ENCODE results near the gene ACTN4. TPM values are rescaled to one million over a fixed set of nuclear protein-coding genes. Genes with fewer than 3 reads are reported as not detected.

Gene ACTN4
- total and polyA plus RNA-seq, 4 experiments from 2014 or later: 4.0 to 155 (median 87.9) TPM

DNA sequence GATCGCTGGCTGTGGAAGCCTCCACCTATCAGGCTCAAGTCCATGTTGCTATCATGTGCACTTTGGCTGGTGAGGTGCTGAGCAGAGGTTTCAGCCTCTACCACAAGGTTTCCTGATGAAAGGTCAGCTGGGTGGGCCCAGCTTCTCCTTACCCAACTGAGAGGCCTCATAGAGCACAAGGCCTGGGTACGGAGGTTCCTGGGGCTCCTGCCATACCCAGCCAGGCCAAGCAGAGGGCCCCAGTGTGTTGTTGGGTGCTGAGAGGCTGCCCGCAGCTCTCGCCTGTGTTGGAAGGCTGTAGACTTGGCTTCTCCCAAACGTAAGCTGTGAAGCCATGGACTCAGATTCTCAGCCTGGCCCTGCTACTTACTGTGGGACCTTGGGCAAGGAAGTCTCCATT is 28.2 kb downstream of the ACTN4 start:
- H3K36me3 Mint-ChIP-seq: peaks cover 0 to 18% of the 10 kb centered on the region in 2 donors
- no peaks in the 10 kb centered on the region for H3K27me3 Mint-ChIP-seq
- Histone ChIP-seq H3K9me3 (ENCODE audit: control insufficient read depth in 1 of 2, low read length in 2 of 2) (no peaks in the 10 kb centered on the region), H3K27me3 (ENCODE audit: insufficient read depth, low read length) (no peaks in the 10 kb centered on the region), H3K27ac (ENCODE audit: low read depth, low read length) (no peak overlapping the region), H3K36me3 (ENCODE audit: insufficient read depth, low read length) (no peaks in the 10 kb centered on the region), H3K4me3 (ENCODE audit: low read length in 2 of 2) (no peak overlapping the region), H3K4me1 (ENCODE audit: insufficient read depth, low read length) (peaks cover 82% of the 10 kb centered on the region)
- no peaks in the 10 kb centered on the region for H3K9me3 Mint-ChIP-seq
- ChIA-PET CTCF (ENCODE audit: partially characterized antibody) (interaction anchor here (1.0 to 1.2 kb wide), 3 partner anchors 53 to 152 kb away, joined by 3 read pairs; no protein-coding TSS in a partner anchor), POLR2A (ENCODE audit: partially characterized antibody) (interaction anchor here (0.7 to 1.9 kb wide), 3 partner anchors 8 to 17 kb away, joined by 3 to 4 read pairs (median 3); no protein-coding TSS in a partner anchor)
- H3K4me1 Mint-ChIP-seq: peaks cover 59 to 84% (median 76%) of the 10 kb centered on the region in 4 donors
- intact Hi-C loops (cut with micrococcal nuclease): no loop called here
- peak overlapping the region in 6 of 7 donors; percentile 10 to 85 (median 71) for H3K27ac Mint-ChIP-seq
- peak overlapping the region in 5 of 8 donors; percentile 34 to 86 (median 42) for H3K4me3 Mint-ChIP-seq
- DNase-seq: no peak

DNA sequence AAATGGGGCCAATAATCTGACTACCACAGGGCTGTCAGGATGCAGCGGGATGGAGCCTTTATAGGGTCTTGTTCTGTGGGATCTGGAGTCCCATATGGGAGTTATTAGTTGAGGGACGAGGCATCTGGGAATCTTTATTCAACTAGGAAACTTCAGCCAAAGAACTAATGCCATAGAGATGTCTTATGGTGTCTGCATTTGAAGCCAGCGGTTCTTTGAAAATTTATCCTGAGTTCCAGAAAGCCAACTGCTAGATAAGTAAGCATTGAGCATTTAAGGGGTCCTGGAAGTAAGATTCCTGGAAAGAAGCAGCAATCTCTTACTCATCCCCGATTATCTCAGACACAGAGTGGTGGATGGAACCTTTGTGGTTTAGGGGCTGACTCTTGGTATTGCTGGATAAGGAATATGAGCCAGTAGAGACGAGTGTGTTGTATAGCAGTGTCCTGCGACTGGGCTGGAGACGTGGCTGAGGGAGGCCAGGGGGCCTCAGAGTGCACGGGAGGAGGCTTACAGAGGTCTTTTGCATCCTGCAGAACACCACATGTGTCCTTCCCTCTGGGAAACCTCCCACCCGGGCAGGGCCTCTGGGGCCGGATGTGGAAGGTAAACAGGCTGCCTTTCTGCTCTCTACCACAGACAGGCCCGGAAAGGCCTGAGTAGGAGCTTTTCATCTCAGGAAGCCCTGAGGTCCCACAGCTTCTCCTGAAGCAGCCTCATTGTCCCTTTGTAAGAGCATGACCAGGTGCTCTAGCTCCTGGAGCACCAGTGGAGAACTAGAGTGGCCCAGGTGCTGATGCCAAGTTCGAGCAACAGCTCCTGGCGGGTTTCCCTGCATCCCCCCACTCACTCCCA is 28.8 kb downstream of the ACTN4 start:
- Mint-ChIP-seq H3K36me3 (peaks cover 0 to 21% of the 10 kb centered on the region in 2 donors), H3K4me1 (peaks cover 61 to 84% (median 76%) of the 10 kb centered on the region in 4 donors), H3K4me3 (peak overlapping the region in 6 of 8 donors; percentile 26 to 86 (median 60)), H3K27me3 (no peaks in the 10 kb centered on the region), H3K27ac (peak overlapping the region; percentile 68 to 90 (median 85)), H3K9me3 (no peaks in the 10 kb centered on the region)
- POLR2A ChIA-PET (ENCODE audit: partially characterized antibody): interaction anchor here (0.8 to 1.1 kb wide), 3 partner anchors 17 to 29 kb away, joined by 3 to 4 read pairs (median 3); partner anchors contain the start of gene ACTN4
- Histone ChIP-seq H3K4me1 (ENCODE audit: insufficient read depth, low read length) (peaks cover 82% of the 10 kb centered on the region), H3K27ac (ENCODE audit: low read depth, low read length) (no peak overlapping the region), H3K4me3 (ENCODE audit: low read length in 2 of 2) (no peak overlapping the region), H3K9me3 (ENCODE audit: control insufficient read depth in 1 of 2, low read length in 2 of 2) (no peaks in the 10 kb centered on the region), H3K36me3 (ENCODE audit: insufficient read depth, low read length) (no peaks in the 10 kb centered on the region), H3K27me3 (ENCODE audit: insufficient read depth, low read length) (no peaks in the 10 kb centered on the region)
- CTCF ChIA-PET (ENCODE audit: partially characterized antibody): interaction anchor here (1.1 to 1.2 kb wide), 2 partner anchors 52 to 137 kb away, joined by 3 read pairs; no protein-coding TSS in a partner anchor
- intact Hi-C loops (cut with micrococcal nuclease): no loop called here
- DNase-seq: no peak

DNA sequence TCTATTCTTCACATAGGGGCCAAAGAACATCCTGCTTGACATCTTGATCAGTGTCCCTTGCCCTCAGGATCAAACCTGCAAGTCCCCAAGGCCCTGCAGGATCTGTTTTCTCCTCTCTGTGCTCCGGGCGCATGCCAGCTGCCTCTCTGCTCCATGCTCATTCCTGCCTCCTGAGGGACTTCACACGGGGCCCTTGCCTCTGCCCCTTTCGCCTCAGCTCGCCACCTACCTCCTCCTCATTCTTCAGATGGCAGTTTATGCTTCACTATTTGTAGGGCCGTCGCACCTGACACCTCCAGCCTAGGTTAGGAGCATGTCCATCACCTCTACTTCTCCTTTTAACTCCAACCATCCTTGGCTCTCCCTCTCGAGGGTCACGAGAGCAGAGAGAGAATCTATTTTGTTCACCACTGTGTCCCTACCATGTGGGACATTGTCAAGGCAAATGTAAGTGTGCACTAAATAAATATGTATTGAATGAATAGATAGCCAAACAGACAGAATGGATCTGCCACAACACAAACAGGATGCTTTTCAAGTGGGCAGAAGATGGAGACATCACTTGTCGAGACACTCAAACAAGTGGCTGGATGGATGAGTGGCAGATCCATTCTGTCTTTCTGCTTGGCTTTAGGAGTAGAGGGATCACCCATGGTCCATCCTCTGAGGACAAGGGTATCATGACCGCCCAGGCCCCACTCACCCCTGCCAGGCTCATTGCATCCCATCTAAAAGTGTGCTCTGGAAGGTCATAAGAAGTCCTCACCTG is 29.6 kb downstream of the ACTN4 start:
- H3K27ac ChIP-seq (ENCODE audit: low read depth, low read length): no peak overlapping the region
- peak overlapping the region in 7 of 8 donors; percentile 25 to 86 (median 70) for H3K4me3 Mint-ChIP-seq
- H3K4me1 ChIP-seq (ENCODE audit: insufficient read depth, low read length): peaks cover 82% of the 10 kb centered on the region
- ChIA-PET POLR2A (ENCODE audit: partially characterized antibody) (interaction anchor here (0.8 to 1.6 kb wide), 5 partner anchors 10 to 59 kb away, joined by 3 to 6 read pairs (median 4); partner anchors contain the start of genes ACTN4 and EIF3K), CTCF (ENCODE audit: partially characterized antibody) (interaction anchor here (0.6 to 1.2 kb wide), 3 partner anchors 41 to 159 kb away, joined by 3 to 4 read pairs (median 3); no protein-coding TSS in a partner anchor)
- no peaks in the 10 kb centered on the region for H3K36me3 ChIP-seq (ENCODE audit: insufficient read depth, low read length)
- H3K27me3 ChIP-seq (ENCODE audit: insufficient read depth, low read length): no peaks in the 10 kb centered on the region
- no peaks in the 10 kb centered on the region for H3K27me3 Mint-ChIP-seq
- H3K4me3 ChIP-seq (ENCODE audit: low read length in 2 of 2): no peak overlapping the region
- peaks cover 0 to 18% of the 10 kb centered on the region in 2 donors for H3K36me3 Mint-ChIP-seq
- H3K4me1 Mint-ChIP-seq: peaks cover 62 to 84% (median 75%) of the 10 kb centered on the region in 4 donors
- H3K9me3 ChIP-seq (ENCODE audit: control insufficient read depth in 1 of 2, low read length in 2 of 2): no peaks in the 10 kb centered on the region
- no peaks in the 10 kb centered on the region for H3K9me3 Mint-ChIP-seq
- H3K27ac Mint-ChIP-seq: peak overlapping the region; percentile 63 to 90 (median 85)
- DNase-seq: no peak
- intact Hi-C loops (cut with micrococcal nuclease): no loop called here

DNA sequence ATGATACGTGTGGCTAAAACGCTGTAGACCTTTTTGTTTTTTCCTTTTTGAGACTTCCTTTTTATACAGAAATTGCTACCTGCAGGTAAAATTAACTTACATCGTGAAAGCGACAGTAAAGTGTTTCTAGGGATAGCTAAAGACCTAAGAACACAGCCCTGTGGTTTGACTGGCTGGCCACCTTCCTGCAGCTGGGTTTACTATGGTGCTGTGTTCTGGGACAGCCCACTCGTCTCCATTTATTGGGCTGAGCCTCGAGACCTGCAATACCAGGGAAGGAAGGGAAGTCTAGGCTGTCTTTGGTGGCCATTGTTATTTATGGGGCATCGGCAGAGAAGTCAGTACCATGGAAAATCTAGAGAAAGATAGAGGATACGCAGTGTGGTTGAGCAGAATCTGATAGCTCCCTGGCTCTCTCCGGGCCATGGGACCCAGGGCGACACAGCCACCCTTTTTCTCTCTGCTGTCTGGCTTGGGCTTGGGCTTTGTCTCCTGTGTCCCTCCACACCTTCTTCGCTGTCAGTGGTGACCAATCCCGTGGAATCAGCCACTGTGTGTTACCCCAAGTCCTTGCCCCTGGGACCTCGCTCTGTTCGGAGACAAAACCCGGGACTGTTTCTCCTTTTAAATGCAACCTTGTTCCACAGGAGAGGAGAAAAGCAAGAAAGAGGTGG is 30.9 kb downstream of the ACTN4 start:
- intact Hi-C loops (cut with micrococcal nuclease): no loop called here
- no peaks in the 10 kb centered on the region for H3K9me3 Mint-ChIP-seq
- peaks cover 5 to 19% of the 10 kb centered on the region in 2 donors for H3K36me3 Mint-ChIP-seq

DNA sequence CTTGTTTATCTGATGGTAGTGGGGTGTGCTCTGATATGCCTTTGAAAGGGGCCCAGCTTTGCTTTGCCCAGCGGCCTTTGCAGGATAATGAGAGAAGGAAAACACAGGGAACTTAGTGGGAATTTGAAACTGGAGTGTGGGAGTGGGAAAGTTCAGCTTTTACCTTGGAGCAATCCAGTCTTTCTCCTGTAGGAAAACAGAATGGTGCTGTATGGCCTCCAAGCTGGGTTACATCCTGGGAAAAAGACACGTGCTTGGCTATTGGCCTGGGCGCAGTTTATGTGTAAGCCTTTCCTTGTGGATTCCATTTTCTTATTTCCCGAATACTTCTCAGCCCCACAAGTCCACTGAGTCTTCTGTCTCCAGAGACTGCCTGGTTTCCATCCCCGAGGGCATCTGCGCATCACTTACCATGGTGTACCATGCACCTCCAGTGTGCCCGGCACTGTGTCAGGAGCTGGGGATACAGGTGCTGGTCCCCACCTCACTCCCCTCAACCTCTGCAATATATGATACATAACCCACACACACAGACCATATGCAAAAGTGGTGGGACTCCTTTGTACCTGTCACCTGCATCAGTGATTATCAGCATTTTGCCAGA is 31.5 kb downstream of the ACTN4 start:
- ChIA-PET CTCF (ENCODE audit: partially characterized antibody) (interaction anchor here (1.1 to 1.6 kb wide), 2 partner anchors 8 to 10 kb away, joined by 3 read pairs; no protein-coding TSS in a partner anchor), POLR2A (ENCODE audit: partially characterized antibody) (interaction anchor here (1.5 to 1.6 kb wide), 3 partner anchors 10 to 60 kb away, joined by 3 to 6 read pairs (median 4); partner anchors contain the start of genes ACTN4 and EIF3K)
- Mint-ChIP-seq H3K27ac (peak overlapping the region; percentile 29 to 97 (median 77)), H3K36me3 (peaks cover 5 to 23% of the 10 kb centered on the region in 2 donors), H3K9me3 (no peaks in the 10 kb centered on the region), H3K27me3 (no peaks in the 10 kb centered on the region), H3K4me1 (peaks cover 70 to 99% (median 90%) of the 10 kb centered on the region in 4 donors), H3K4me3 (peak overlapping the region in 4 of 8 donors; percentile 12 to 69 (median 38))
- intact Hi-C loops (cut with micrococcal nuclease): no loop called here
- peak overlapping the region; percentile 61 for H3K27ac ChIP-seq (ENCODE audit: low read depth, low read length)
- no peak overlapping the region for H3K4me3 ChIP-seq (ENCODE audit: low read length in 2 of 2)
- H3K27me3 ChIP-seq (ENCODE audit: insufficient read depth, low read length): no peaks in the 10 kb centered on the region
- H3K9me3 ChIP-seq (ENCODE audit: control insufficient read depth in 1 of 2, low read length in 2 of 2): no peaks in the 10 kb centered on the region
- H3K4me1 ChIP-seq (ENCODE audit: insufficient read depth, low read length): peaks cover 100% of the 10 kb centered on the region
- DNase-seq: no peak
- H3K36me3 ChIP-seq (ENCODE audit: insufficient read depth, low read length): no peaks in the 10 kb centered on the region

More for the DNA sequence above, 30.9 kb downstream of the ACTN4 start:
- no peaks in the 10 kb centered on the region for H3K27me3 Mint-ChIP-seq
- peak overlapping the region in 7 of 8 donors; percentile 39 to 69 (median 58) for H3K4me3 Mint-ChIP-seq
- DNase-seq: no peak
- no peaks in the 10 kb centered on the region for H3K9me3 ChIP-seq (ENCODE audit: control insufficient read depth in 1 of 2, low read length in 2 of 2)
- POLR2A ChIA-PET (ENCODE audit: partially characterized antibody): interaction anchor here (0.5 to 1.6 kb wide), 6 partner anchors 9 to 145 kb away, joined by 3 to 6 read pairs (median 4); partner anchors contain the start of genes ACTN4 and EIF3K
- H3K27ac ChIP-seq (ENCODE audit: low read depth, low read length): peak overlapping the region; percentile 10
- no peaks in the 10 kb centered on the region for H3K27me3 ChIP-seq (ENCODE audit: insufficient read depth, low read length)
- H3K27ac Mint-ChIP-seq: peak overlapping the region; percentile 33 to 85 (median 83)
- no peak overlapping the region for H3K4me3 ChIP-seq (ENCODE audit: low read length in 2 of 2)
- CTCF ChIA-PET (ENCODE audit: partially characterized antibody): interaction anchor here (1.1 to 1.6 kb wide), 2 partner anchors 8 to 9 kb away, joined by 3 read pairs; no protein-coding TSS in a partner anchor
- H3K36me3 ChIP-seq (ENCODE audit: insufficient read depth, low read length): no peaks in the 10 kb centered on the region
- H3K4me1 ChIP-seq (ENCODE audit: insufficient read depth, low read length): peaks cover 94% of the 10 kb centered on the region
- H3K4me1 Mint-ChIP-seq: peaks cover 65 to 96% (median 85%) of the 10 kb centered on the region in 4 donors

DNA sequence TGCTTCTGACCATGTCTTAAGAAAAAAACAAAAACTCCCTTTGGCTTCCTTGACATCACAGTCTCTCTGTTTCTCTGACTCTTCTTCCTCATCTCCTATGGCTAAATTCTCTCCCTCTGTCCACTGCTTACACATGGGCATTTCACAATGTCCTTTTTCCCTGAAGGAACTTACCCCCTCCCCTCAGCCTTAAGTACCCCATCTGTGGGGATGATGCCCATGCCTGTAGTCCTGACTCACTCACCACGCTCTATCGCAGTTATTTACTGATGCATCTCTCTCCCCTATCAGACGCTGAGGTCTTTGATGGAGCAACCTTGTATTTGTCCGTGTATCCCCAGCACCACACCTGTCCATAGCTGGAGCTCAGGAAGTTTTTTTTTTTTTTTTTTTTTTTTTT is 32.4 kb downstream of the ACTN4 start:
- CTCF ChIA-PET (ENCODE audit: partially characterized antibody): interaction anchor here (0.7 kb wide), 1 partner anchor 164 kb away, joined by 3 read pairs; no protein-coding TSS in a partner anchor
- Mint-ChIP-seq H3K4me3 (peak overlapping the region in 7 of 8 donors; percentile 15 to 64 (median 50)), H3K9me3 (no peaks in the 10 kb centered on the region), H3K36me3 (peaks cover 5 to 21% of the 10 kb centered on the region in 2 donors), H3K4me1 (peaks cover 70 to 99% (median 90%) of the 10 kb centered on the region in 4 donors), H3K27ac (peak overlapping the region in 6 of 7 donors; percentile 43 to 97 (median 92)), H3K27me3 (no peaks in the 10 kb centered on the region)
- H3K9me3 ChIP-seq (ENCODE audit: control insufficient read depth in 1 of 2, low read length in 2 of 2): no peaks in the 10 kb centered on the region
- peak overlapping the region; percentile 61 for H3K27ac ChIP-seq (ENCODE audit: low read depth, low read length)
- H3K36me3 ChIP-seq (ENCODE audit: insufficient read depth, low read length): no peaks in the 10 kb centered on the region
- intact Hi-C loops (cut with micrococcal nuclease): loop anchor here (2.0 kb wide), 1 partner anchor 43 kb away; no protein-coding TSS in a partner anchor
- no peak for DNase-seq
- H3K27me3 ChIP-seq (ENCODE audit: insufficient read depth, low read length): no peaks in the 10 kb centered on the region
- no peak overlapping the region for H3K4me3 ChIP-seq (ENCODE audit: low read length in 2 of 2)
- POLR2A ChIA-PET (ENCODE audit: partially characterized antibody): interaction anchor here (1.1 to 3.4 kb wide), 5 partner anchors 8 to 190 kb away, joined by 3 to 16 read pairs (median 4); no protein-coding TSS in a partner anchor
- H3K4me1 ChIP-seq (ENCODE audit: insufficient read depth, low read length): peaks cover 100% of the 10 kb centered on the region

Data from CD4-positive, alpha-beta memory T cell (primary cell).